AG10803 (cell line): Measurements from ENCODE around the gene PCDHA6.
"Not testable (repeated sequence)": the region's sequence is repeated elsewhere in the genome, so short reads cannot be mapped to it uniquely, and the experiment has no call there.

ENCODE experiments used
- DNase-seq: peaks from one replicate; pipeline ENCODE4 v3.0.0; 2010; ENCODE audit warnings: low read depth
- H3K4me3 ChIP-seq: 2 replicates; pipeline ENCODE4 v1.5.1; 2011; ENCODE audit warnings: mild to moderate bottlenecking, low read length, control low read depth
- CTCF ChIP-seq: conservative IDR thresholded peaks from 2 replicates; pipeline ENCODE4 v1.5.1; 2011; ENCODE audit warnings: mild to moderate bottlenecking, low read length, control low read depth, inconsistent platforms

PCDHA6 gene

DNA sequence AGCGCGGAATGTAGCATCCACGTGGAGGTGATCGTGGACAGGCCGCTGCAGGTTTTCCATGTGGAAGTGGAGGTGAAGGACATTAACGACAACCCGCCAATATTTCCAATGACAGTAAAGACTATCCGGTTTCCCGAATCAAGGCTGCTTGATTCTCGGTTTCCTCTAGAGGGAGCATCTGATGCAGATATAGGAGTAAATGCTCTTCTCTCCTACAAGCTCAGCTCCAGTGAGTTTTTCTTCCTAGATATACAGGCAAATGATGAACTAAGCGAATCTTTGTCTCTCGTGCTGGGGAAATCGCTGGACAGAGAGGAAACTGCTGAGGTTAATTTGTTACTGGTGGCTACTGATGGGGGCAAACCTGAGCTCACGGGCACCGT lies 32.5 kb upstream of the PCDHA6 start:
- H3K4me3 ChIP-seq = no peak overlapping the region
- TF ChIP-seq CTCF = peak; percentile 36
- DNase-seq = no peak

DNA sequence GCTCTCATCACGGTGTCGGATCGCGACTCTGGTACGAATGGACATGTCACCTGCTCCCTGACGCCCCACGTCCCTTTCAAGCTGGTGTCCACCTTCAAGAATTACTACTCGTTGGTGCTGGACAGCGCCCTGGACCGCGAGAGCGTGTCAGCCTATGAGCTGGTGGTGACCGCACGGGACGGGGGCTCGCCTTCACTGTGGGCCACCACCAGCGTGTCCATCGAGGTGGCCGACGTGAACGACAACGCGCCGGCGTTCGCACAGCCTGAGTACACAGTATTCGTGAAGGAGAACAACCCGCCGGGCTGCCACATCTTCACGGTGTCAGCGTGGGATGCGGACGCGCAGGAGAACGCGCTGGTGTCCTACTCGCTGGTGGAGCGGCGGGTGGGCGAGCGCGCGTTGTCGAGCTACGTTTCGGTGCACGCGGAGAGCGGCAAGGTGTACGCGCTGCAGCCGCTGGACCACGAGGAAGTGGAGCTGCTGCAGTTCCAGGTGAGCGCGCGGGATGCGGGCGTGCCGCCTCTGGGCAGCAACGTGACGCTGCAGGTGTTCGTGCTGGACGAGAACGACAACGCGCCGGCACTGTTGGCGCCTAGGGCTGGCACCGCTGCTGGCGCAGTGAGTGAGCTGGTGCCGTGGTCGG lies 31.6 kb upstream of the PCDHA6 start:
- not testable (repeated sequence) for DNase-seq, H3K4me3 ChIP-seq

DNA sequence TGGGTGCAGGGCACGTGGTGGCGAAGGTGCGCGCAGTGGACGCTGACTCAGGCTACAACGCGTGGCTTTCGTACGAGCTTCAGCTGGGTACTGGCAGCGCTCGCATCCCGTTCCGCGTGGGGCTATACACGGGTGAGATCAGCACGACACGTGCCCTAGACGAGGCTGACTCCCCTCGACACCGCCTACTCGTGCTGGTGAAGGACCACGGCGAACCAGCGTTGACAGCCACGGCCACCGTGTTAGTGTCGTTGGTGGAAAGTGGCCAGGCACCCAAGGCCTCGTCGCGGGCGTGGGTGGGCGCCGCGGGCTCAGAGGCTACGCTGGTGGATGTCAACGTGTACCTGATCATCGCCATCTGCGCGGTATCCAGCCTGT lies 31.1 kb upstream of the PCDHA6 start:
- DNase-seq = no peak
- no peak for TF ChIP-seq CTCF
- H3K4me3 ChIP-seq = no peak overlapping the region

DNA sequence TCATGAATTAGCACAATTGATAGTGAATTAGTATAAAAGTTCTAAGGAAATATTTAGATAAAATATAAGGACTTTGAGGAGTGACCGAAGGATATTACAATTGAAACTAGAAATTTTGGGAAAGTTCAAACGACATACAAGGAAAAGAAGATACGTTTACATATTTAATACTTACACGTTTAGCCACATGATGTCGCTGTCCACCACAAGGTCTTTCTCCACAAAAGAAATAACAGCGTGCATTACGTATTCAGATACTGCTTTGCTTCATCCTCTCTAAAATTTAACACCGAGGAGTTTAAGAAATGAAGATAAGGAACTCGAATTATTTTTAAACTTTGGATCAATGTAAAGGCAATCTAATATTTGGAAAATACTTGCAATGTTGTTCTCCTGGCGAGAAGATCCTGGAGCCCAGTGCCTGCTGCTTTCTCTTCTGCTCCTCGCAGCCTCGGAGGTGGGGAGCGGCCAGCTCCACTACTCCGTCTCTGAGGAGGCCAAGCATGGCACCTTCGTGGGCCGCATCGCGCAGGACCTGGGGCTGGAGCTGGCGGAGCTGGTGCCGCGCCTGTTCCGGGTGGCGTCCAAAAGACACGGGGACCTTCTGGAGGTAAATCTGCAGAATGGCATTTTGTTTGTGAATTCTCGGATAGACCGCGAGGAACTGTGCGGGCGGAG lies 26.8 kb upstream of the PCDHA6 start, which contains the start of gene PCDHA3:
Gene PCDHA3, plus strand, starts transcription at position 242 of the 678 bp plus-strand sequence.
- peak; percentile 31 for DNase-seq
- H3K4me3 ChIP-seq = peak within 1 kb of the TSS; percentile 43
- TF ChIP-seq CTCF = peak; percentile 52

DNA sequence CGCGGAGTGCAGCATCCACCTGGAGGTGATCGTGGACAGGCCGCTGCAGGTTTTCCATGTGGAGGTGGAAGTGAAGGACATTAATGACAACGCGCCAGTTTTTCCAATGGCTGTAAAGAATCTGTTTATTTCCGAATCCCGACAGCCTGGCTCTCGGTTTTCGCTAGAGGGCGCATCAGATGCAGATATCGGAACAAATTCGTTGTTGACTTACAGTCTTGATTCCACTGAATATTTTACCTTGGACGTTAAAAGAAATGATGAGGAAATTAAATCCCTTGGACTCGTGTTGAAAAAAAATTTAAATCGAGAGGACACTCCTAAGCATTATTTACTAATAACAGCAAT lies 26.3 kb upstream of the PCDHA6 start:
- no peak for DNase-seq
- peak overlapping the region; percentile 43 for H3K4me3 ChIP-seq
- peak; percentile 42 for TF ChIP-seq CTCF

GRCh38 chr5:140802381-140802780 lies 25.4 kb upstream of the PCDHA6 start:
- not testable (repeated sequence) for DNase-seq, H3K4me3 ChIP-seq

GRCh38 chr5:140802781-140803271 lies 24.9 kb upstream of the PCDHA6 start:
- H3K4me3 ChIP-seq = no peak overlapping the region
- no peak for TF ChIP-seq CTCF
- DNase-seq = no peak

GRCh38 chr5:140806834-140807775 lies 20.7 kb upstream of the PCDHA6 start, which contains the start of gene PCDHA4:
Gene PCDHA4, plus strand, starts transcription at chr5:140807068.
- TF ChIP-seq CTCF = peak; percentile 51
- H3K4me3 ChIP-seq = peak within 1 kb of the TSS; percentile 44

GRCh38 chr5:140808241-140808888 lies 19.4 kb upstream of the PCDHA6 start:
- H3K4me3 ChIP-seq = not testable (repeated sequence)

More at GRCh38 chr5:140806834-140807775, 20.7 kb upstream of the PCDHA6 start, which contains the start of gene PCDHA4:
- peak; percentile 9 for DNase-seq

More at GRCh38 chr5:140808241-140808888, 19.4 kb upstream of the PCDHA6 start:
- DNase-seq = not testable (repeated sequence)
